GM12878 (cell line): ENCODE data around the gene TDRD7. TPM values are rescaled to one million over a fixed set of nuclear protein-coding genes. Genes with fewer than 3 reads are reported as not detected.

ENCODE experiments used
- ASH2L ChIP-seq: fragments of 300-600, 200-600 bp; sonication (generic); IDR thresholded peaks from 2 replicates; pipeline ENCODE4 v1.6.1; 2017; ENCODE audit warnings: low read depth, mild to moderate bottlenecking, borderline replicate concordance
- BRCA1 ChIP-seq: IDR thresholded peaks from 2 replicates; pipeline ENCODE4 v1.6.1; 2011; ENCODE audit warnings: low read depth, low read length, improper control_type of control experiment
- CREM ChIP-seq: IDR thresholded peaks from 2 replicates; pipeline ENCODE4 v1.6.1; 2014; ENCODE audit warnings: antibody characterized with exemption, low read depth
- DPF2 ChIP-seq: fragments of 450-650 bp; IDR thresholded peaks from 2 replicates; pipeline ENCODE4 v1.6.1; 2017; ENCODE audit warnings: mild to moderate bottlenecking
- ESRRA ChIP-seq: IDR thresholded peaks from 2 replicates; pipeline ENCODE4 v1.6.1; 2012; ENCODE audit warnings: mild to moderate bottlenecking, low read length, improper control_type of control experiment
- HDAC6 ChIP-seq: fragments of 200-600 bp; sonication (generic); IDR thresholded peaks from one replicate; pipeline ENCODE4 v1.8.0; 2017; ENCODE audit warnings: antibody characterized with exemption; ENCODE audit not compliant: unreplicated experiment
- IKZF2 ChIP-seq, 2 experiments: fragments of 450-650 bp; IDR thresholded peaks; 2 replicates each; pipeline ENCODE4 v1.6.1; 2017; ENCODE audit warnings: mild to moderate bottlenecking in 2 of 2, moderate library complexity in 2 of 2
- JUND ChIP-seq: IDR thresholded peaks from 2 replicates; pipeline ENCODE4 v1.6.1; 2012; ENCODE audit warnings: low read depth, mild to moderate bottlenecking, low read length, improper control_type of control experiment, moderate library complexity
- MTA2 ChIP-seq: fragments of 450-650 bp; IDR thresholded peaks from 2 replicates; pipeline ENCODE4 v1.6.1; 2016; ENCODE audit warnings: low read depth, mild to moderate bottlenecking, moderate library complexity
- NFIC ChIP-seq: IDR thresholded peaks from 2 replicates; pipeline ENCODE4 v1.6.1; 2012; ENCODE audit warnings: low read depth, mild to moderate bottlenecking, inconsistent platforms, low read length, moderate library complexity
- SIX5 ChIP-seq: IDR thresholded peaks from 2 replicates; pipeline ENCODE4 v1.6.1; 2011; ENCODE audit warnings: mild to moderate bottlenecking, low read depth, low read length, moderate library complexity; ENCODE audit not compliant: severe bottlenecking
- polyA plus RNA-seq, 11 experiments: library from polyadenylated mRNA; depleted of rRNA in 4 of 11; unstranded in 6 of 11; stranded (reverse) in 5 of 11; fragments of >200 nt; fragmentation: Nextera tagmentation in 4 of 11; fragmentation: Illumina TruSeq in 1 of 11; extraction: Ambion mirVana in 4 of 11; extraction: Trizol in 1 of 11; gene quantifications; 1 replicate in 1 of 11; 2 replicates in 10 of 11; pipeline versions ENCODE4 v1.2.1 to v1.2.3, GENCODE V29; 2011 to 2016; ENCODE audit warnings: inconsistent platforms in 2 of 11, missing spikeins in 2 of 11, low read depth in 1 of 11
- total RNA-seq, 4 experiments: library from RNA; depleted of rRNA in 3 of 4; stranded (reverse); fragments of >200 nt in 3 of 4; fragmentation: Illumina TruSeq in 1 of 4; extraction: Trizol in 1 of 4; gene quantifications; 2 replicates each; pipeline versions ENCODE4 v1.2.1 to v1.2.3, GENCODE V29; 2013 to 2021
- TF ChIP-seq, protein P1 (sequence below): IDR thresholded peaks from 2 replicates; pipeline ENCODE4 v1.6.1; 2012; ENCODE audit warnings: improper control_type of control experiment, low read depth, low read length; ENCODE audit not compliant: insufficient replicate concordance
- TF ChIP-seq, protein P2 (sequence below): fragments of 450-650 bp; formaldehyde crosslinking; IDR thresholded peaks from 2 replicates; pipeline ENCODE4 v1.4.0; 2022; ENCODE audit warnings: mild to moderate bottlenecking, moderate library complexity
- TF ChIP-seq, protein P3 (sequence below): IDR thresholded peaks from 2 replicates; pipeline ENCODE4 v1.6.1; 2011; ENCODE audit warnings: low read depth, mild to moderate bottlenecking, low read length, moderate library complexity, borderline replicate concordance; ENCODE audit errors: extremely low read depth
- TF ChIP-seq, protein P4 (sequence below): fragments of 450-650 bp; IDR thresholded peaks from 2 replicates; pipeline ENCODE4 v1.6.1; 2017; ENCODE audit warnings: mild to moderate bottlenecking, moderate library complexity
- TF ChIP-seq, protein P5 (sequence below): IDR thresholded peaks from 2 replicates; pipeline ENCODE4 v1.6.1; 2012; ENCODE audit warnings: low read depth, low read length, improper control_type of control experiment

TDRD7 gene
- total and polyA plus RNA-seq, 10 of the 15 experiments (the other 5 are each of a cell fraction or from before 2014, with no cell fraction given), result 5.7 to 26.4 (median 16.2) TPM

DNA sequence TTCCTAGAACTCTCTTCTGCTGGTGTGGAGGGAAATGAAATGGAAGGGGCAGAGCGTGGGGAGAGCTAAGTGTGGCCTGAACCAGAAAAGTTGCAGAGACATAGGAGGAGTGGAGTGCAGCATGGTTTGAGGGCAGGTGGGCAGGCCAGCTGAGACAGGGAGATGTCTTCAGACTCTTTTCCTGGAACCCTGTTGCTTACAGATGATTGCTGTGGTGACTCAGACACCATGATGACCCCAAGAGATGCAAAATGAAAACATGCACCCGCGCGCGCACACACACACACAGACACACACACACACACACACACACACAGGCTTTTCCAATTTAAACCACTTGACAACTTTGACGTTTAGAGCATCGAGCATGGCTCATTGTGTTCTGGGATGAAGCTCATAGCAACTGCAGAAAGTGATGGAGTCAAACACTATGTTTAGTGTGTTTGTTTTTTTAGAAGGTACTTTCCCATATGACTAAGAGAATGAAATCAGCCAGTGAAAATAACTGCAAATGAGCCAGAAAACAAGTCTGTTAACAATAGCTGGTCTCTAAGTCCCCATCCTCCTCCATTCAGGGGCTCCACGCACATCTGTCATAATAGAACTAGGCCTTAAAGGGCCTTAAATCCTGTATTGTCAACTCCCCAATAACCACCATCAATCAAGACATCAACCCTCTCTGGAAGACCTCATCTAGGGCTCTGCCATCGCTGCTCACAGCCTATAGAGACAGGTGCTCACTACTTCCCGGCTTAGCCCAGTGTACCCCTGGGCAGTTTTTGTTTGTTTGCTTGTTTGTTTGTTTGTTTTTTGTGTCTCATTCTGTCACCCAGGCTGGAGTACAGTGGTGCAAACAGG lies 99.1 kb downstream of the TDRD7 start (continued):
- TF ChIP-seq, protein P1, sequence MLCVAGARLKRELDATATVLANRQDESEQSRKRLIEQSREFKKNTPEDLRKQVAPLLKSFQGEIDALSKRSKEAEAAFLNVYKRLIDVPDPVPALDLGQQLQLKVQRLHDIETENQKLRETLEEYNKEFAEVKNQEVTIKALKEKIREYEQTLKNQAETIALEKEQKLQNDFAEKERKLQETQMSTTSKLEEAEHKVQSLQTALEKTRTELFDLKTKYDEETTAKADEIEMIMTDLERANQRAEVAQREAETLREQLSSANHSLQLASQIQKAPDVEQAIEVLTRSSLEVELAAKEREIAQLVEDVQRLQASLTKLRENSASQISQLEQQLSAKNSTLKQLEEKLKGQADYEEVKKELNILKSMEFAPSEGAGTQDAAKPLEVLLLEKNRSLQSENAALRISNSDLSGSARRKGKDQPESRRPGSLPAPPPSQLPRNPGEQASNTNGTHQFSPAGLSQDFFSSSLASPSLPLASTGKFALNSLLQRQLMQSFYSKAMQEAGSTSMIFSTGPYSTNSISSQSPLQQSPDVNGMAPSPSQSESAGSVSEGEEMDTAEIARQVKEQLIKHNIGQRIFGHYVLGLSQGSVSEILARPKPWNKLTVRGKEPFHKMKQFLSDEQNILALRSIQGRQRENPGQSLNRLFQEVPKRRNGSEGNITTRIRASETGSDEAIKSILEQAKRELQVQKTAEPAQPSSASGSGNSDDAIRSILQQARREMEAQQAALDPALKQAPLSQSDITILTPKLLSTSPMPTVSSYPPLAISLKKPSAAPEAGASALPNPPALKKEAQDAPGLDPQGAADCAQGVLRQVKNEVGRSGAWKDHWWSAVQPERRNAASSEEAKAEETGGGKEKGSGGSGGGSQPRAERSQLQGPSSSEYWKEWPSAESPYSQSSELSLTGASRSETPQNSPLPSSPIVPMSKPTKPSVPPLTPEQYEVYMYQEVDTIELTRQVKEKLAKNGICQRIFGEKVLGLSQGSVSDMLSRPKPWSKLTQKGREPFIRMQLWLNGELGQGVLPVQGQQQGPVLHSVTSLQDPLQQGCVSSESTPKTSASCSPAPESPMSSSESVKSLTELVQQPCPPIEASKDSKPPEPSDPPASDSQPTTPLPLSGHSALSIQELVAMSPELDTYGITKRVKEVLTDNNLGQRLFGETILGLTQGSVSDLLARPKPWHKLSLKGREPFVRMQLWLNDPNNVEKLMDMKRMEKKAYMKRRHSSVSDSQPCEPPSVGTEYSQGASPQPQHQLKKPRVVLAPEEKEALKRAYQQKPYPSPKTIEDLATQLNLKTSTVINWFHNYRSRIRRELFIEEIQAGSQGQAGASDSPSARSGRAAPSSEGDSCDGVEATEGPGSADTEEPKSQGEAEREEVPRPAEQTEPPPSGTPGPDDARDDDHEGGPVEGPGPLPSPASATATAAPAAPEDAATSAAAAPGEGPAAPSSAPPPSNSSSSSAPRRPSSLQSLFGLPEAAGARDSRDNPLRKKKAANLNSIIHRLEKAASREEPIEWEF, result no peak
- TF ChIP-seq, protein P2, sequence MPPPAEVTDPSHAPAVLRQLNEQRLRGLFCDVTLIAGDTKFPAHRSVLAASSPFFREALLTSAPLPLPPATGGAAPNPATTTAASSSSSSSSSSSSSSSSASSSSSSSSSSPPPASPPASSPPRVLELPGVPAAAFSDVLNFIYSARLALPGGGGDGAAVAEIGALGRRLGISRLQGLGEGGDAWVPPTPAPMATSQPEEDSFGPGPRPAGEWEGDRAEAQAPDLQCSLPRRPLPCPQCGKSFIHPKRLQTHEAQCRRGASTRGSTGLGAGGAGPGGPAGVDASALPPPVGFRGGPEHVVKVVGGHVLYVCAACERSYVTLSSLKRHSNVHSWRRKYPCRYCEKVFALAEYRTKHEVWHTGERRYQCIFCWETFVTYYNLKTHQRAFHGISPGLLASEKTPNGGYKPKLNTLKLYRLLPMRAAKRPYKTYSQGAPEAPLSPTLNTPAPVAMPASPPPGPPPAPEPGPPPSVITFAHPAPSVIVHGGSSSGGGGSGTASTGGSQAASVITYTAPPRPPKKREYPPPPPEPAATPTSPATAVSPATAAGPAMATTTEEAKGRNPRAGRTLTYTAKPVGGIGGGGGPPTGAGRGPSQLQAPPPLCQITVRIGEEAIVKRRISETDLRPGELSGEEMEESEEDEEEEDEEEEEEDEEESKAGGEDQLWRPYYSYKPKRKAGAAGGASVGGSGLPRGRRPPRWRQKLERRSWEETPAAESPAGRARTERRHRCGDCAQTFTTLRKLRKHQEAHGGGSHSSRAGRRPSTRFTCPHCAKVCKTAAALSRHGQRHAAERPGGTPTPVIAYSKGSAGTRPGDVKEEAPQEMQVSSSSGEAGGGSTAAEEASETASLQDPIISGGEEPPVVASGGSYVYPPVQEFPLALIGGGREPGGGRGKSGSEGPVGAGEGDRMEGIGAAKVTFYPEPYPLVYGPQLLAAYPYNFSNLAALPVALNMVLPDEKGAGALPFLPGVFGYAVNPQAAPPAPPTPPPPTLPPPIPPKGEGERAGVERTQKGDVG (CRISPR knock-in tag), result no peak
- peak; percentile 90 for TF ChIP-seq NFIC
- peak; percentile 84 for TF ChIP-seq MTA2
- TF ChIP-seq SIX5, result no peak
- TF ChIP-seq BRCA1, result no peak
- no peak for TF ChIP-seq ESRRA
- peak; percentile 35; the same call in 1 of the 2 replicates for TF ChIP-seq JUND
- no peak for TF ChIP-seq ASH2L
- no peak for TF ChIP-seq HDAC6
- TF ChIP-seq, protein P3, sequence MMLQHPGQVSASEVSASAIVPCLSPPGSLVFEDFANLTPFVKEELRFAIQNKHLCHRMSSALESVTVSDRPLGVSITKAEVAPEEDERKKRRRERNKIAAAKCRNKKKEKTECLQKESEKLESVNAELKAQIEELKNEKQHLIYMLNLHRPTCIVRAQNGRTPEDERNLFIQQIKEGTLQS, result no peak
- TF ChIP-seq DPF2, result peak; percentile 74; the same call in 1 of the 2 replicates
- peak; percentile 66 to 79 for TF ChIP-seq IKZF2 (IDR thresholded peaks at IDR 0.05)
- TF ChIP-seq, protein P4, sequence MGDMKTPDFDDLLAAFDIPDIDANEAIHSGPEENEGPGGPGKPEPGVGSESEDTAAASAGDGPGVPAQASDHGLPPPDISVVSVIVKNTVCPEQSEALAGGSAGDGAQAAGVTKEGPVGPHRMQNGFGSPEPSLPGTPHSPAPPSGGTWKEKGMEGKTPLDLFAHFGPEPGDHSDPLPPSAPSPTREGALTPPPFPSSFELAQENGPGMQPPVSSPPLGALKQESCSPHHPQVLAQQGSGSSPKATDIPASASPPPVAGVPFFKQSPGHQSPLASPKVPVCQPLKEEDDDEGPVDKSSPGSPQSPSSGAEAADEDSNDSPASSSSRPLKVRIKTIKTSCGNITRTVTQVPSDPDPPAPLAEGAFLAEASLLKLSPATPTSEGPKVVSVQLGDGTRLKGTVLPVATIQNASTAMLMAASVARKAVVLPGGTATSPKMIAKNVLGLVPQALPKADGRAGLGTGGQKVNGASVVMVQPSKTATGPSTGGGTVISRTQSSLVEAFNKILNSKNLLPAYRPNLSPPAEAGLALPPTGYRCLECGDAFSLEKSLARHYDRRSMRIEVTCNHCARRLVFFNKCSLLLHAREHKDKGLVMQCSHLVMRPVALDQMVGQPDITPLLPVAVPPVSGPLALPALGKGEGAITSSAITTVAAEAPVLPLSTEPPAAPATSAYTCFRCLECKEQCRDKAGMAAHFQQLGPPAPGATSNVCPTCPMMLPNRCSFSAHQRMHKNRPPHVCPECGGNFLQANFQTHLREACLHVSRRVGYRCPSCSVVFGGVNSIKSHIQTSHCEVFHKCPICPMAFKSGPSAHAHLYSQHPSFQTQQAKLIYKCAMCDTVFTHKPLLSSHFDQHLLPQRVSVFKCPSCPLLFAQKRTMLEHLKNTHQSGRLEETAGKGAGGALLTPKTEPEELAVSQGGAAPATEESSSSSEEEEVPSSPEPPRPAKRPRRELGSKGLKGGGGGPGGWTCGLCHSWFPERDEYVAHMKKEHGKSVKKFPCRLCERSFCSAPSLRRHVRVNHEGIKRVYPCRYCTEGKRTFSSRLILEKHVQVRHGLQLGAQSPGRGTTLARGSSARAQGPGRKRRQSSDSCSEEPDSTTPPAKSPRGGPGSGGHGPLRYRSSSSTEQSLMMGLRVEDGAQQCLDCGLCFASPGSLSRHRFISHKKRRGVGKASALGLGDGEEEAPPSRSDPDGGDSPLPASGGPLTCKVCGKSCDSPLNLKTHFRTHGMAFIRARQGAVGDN, result peak; percentile 89
- TF ChIP-seq, protein P5, sequence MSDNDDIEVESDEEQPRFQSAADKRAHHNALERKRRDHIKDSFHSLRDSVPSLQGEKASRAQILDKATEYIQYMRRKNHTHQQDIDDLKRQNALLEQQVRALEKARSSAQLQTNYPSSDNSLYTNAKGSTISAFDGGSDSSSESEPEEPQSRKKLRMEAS, result no peak
- peak; percentile 85 for TF ChIP-seq CREM
